ENCODE measurements around the gene YOD1. TPM values are rescaled to one million over a fixed set of nuclear protein-coding genes. Genes with fewer than 3 reads are reported as not detected.

Gene YOD1
- total and polyA plus RNA-seq, 2 donors (not counting 3 experiments of a cell fraction or from before 2014, with no cell fraction given) = 1.2 to 5.9 TPM

- H3K79me2 ChIP-seq (ENCODE audit: control insufficient read depth, insufficient read depth, low read length) = no peaks in the 10 kb centered on the region
- peaks cover 0 to 5% of the 10 kb centered on the region in 2 experiments for H3K27me3 ChIP-seq (ENCODE audit: control insufficient read depth in 2 of 2, insufficient read depth in 2 of 2, low read length in 2 of 2)
- H3K36me3 ChIP-seq (ENCODE audit: control insufficient read depth in 2 of 2, extremely low read depth in 1 of 2, insufficient read depth in 2 of 2, low read length in 2 of 2) = no peaks in the 10 kb centered on the region
- DNase-seq (ENCODE audit: low read depth, low spot score) (no peak), FAIRE-seq (no peak)
- H2AFZ ChIP-seq (ENCODE audit: low read depth, low read length) = no peak overlapping the region
- dilution Hi-C loops (cut with MboI; ENCODE audit: extremely low pct_ligation_motif_present, low sequenced_read_pairs) (no loop called here), intact Hi-C loops (cut with micrococcal nuclease) (no loop called here)
- TF ChIP-seq MYC (IDR thresholded peaks at IDR 0.05; ENCODE audit: low read depth, low read length) = no peak
- no peak for TF ChIP-seq POLR2AphosphoS5 (IDR thresholded peaks at IDR 0.05; ENCODE audit: insufficient read depth, low read depth, low read length)
- no peak for TF ChIP-seq CTCF (IDR thresholded peaks at IDR 0.05; ENCODE audit: extremely low read depth in 1 of 2, insufficient read depth in 1 of 2, low read depth in 1 of 2, low read length in 2 of 2)
- TF ChIP-seq POLR2A (IDR thresholded peaks at IDR 0.05; ENCODE audit: low read depth, low read length) = no peak
- no peak overlapping the region for H3K4me2 ChIP-seq (ENCODE audit: insufficient read depth, low read length)
- H3K4me1 ChIP-seq (ENCODE audit: control insufficient read depth, extremely low read depth, insufficient read depth, low read length) = no peaks in the 10 kb centered on the region
- no peaks in the 10 kb centered on the region for H3K9me1 ChIP-seq (replicated peaks; ENCODE audit: control insufficient read depth, extremely low read depth, insufficient read depth, low read length)
- CTCF ChIA-PET = interaction anchor here (0.9 kb wide), 1 partner anchor 347 kb away, joined by 3 read pairs; no protein-coding TSS in a partner anchor
- no peaks in the 10 kb centered on the region for H4K20me1 ChIP-seq (replicated peaks; ENCODE audit: control insufficient read depth, extremely low read depth, insufficient read depth, low read length)
- H3K27ac ChIP-seq (ENCODE audit: insufficient read depth, low read depth, low read length) = no peak overlapping the region
- H3K9me3 ChIP-seq (replicated peaks; ENCODE audit: control insufficient read depth, insufficient read depth, low read length) = no peaks in the 10 kb centered on the region
- no peak overlapping the region for H3K4me3 ChIP-seq (replicated peaks in 1 of 3; ENCODE audit: insufficient read depth in 1 of 3, low read depth in 1 of 3, low read length in 3 of 3)
- no TSS peak for BruUV-seq (replicated peaks)
- no peak overlapping the region for H3K9ac ChIP-seq (replicated peaks; ENCODE audit: extremely low read depth, insufficient read depth, low read length)
- POLR2A ChIA-PET = no interaction called here
These were observed 7.2 kb upstream of the YOD1 start for GRCh38 chr1:207058252-207058651.

- dilution Hi-C loops (cut with MboI; ENCODE audit: extremely low pct_ligation_motif_present, low sequenced_read_pairs) = no loop called here
- no peak overlapping the region for H3K27ac ChIP-seq (ENCODE audit: insufficient read depth, low read depth, low read length)
These were observed 5.7 kb upstream of the YOD1 start for GRCh38 chr1:207056673-207057072.

More at GRCh38 chr1:207056673-207057072, 5.7 kb upstream of the YOD1 start:
- no peak overlapping the region for H3K4me2 ChIP-seq (ENCODE audit: insufficient read depth, low read length)
- no peaks in the 10 kb centered on the region for H3K36me3 ChIP-seq (ENCODE audit: control insufficient read depth in 2 of 2, extremely low read depth in 1 of 2, insufficient read depth in 2 of 2, low read length in 2 of 2)
- H3K9ac ChIP-seq (replicated peaks; ENCODE audit: extremely low read depth, insufficient read depth, low read length) = no peak overlapping the region
- H3K79me2 ChIP-seq (ENCODE audit: control insufficient read depth, insufficient read depth, low read length) = no peaks in the 10 kb centered on the region
- H3K27me3 ChIP-seq (ENCODE audit: control insufficient read depth in 2 of 2, insufficient read depth in 2 of 2, low read length in 2 of 2) = peaks cover 0 to 5% of the 10 kb centered on the region in 2 experiments
- H3K9me1 ChIP-seq (replicated peaks; ENCODE audit: control insufficient read depth, extremely low read depth, insufficient read depth, low read length) = no peaks in the 10 kb centered on the region
- TF ChIP-seq FOS (IDR thresholded peaks at IDR 0.05; ENCODE audit: borderline replicate concordance, insufficient read depth, low read length) (no peak), GATA2 (IDR thresholded peaks at IDR 0.05; ENCODE audit: insufficient read depth, insufficient read length, low read depth, low read length) (no peak), CTCF (IDR thresholded peaks at IDR 0.05; ENCODE audit: extremely low read depth in 1 of 2, insufficient read depth in 1 of 2, low read depth in 1 of 2, low read length in 2 of 2) (no peak), POLR2A (IDR thresholded peaks at IDR 0.05; ENCODE audit: low read depth, low read length) (no peak), MYC (IDR thresholded peaks at IDR 0.05; ENCODE audit: low read depth, low read length) (no peak), POLR2AphosphoS5 (IDR thresholded peaks at IDR 0.05; ENCODE audit: insufficient read depth, low read depth, low read length) (no peak), MAX (IDR thresholded peaks at IDR 0.05; ENCODE audit: insufficient read depth, insufficient read length) (no peak), JUN (IDR thresholded peaks at IDR 0.05; ENCODE audit: borderline replicate concordance, insufficient read depth, insufficient read length, low read depth) (no peak), EZH2 (IDR thresholded peaks at IDR 0.05; ENCODE audit: borderline replicate concordance, low read depth, low read length, severe bottlenecking) (no peak)
- no peaks in the 10 kb centered on the region for H3K9me3 ChIP-seq (replicated peaks; ENCODE audit: control insufficient read depth, insufficient read depth, low read length)
- no peaks in the 10 kb centered on the region for H4K20me1 ChIP-seq (replicated peaks; ENCODE audit: control insufficient read depth, extremely low read depth, insufficient read depth, low read length)
- FAIRE-seq (no peak), DNase-seq (ENCODE audit: low read depth, low spot score) (no peak)
- ChIA-PET CTCF (interaction anchor here (1.2 kb wide), 1 partner anchor 12 kb away, joined by 3 read pairs; no protein-coding TSS in a partner anchor), POLR2A (no interaction called here)
- H3K4me1 ChIP-seq (ENCODE audit: control insufficient read depth, extremely low read depth, insufficient read depth, low read length) = peaks cover 4% of the 10 kb centered on the region
- intact Hi-C loops (cut with micrococcal nuclease) = no loop called here
- H3K4me3 ChIP-seq (replicated peaks in 1 of 3; ENCODE audit: insufficient read depth in 1 of 3, low read depth in 1 of 3, low read length in 3 of 3) = no peak overlapping the region
- H2AFZ ChIP-seq (ENCODE audit: low read depth, low read length) = no peak overlapping the region
- BruUV-seq (replicated peaks) = no TSS peak
